PC-3 (cell line): ENCODE data around the gene FAM222A. TPM values are rescaled to one million over a fixed set of nuclear protein-coding genes. Genes with fewer than 3 reads are reported as not detected.

Experiments used
- ATAC-seq: fragments of 200-7000 bp; cut with Tn5 transposase; 2 replicates; pipeline ENCODE4 v1.9.1; 2020; ENCODE audit warnings: mild to moderate bottlenecking, moderate library complexity
- BruUV-seq: library from RNA; stranded (reverse); fragments of 400-500 nt; replicated peaks from 2 replicates; lab custom pipeline; 2021; lab: Mats Ljungman, UMichigan
- CTCF ChIA-PET: fragments of 300-600 bp; sonication (Branson Sonifier 250); formaldehyde crosslinking; loops from one replicate; lab custom pipeline; 2022; ENCODE audit warnings: antibody characterized with exemption; lab: Charles Lee
- POLR2A ChIA-PET: fragments of 300-600 bp; sonication (Branson Sonifier 250); formaldehyde crosslinking; loops from one replicate; lab custom pipeline; 2022; ENCODE audit warnings: antibody characterized with exemption; ENCODE audit not compliant: unreplicated experiment; lab: Charles Lee
- DNase-seq: peaks from one replicate; pipeline ENCODE4 v3.0.0-alpha.2; 2015
- H2AFZ ChIP-seq: fragments of 300-600 bp; sonication (generic); 2 replicates; pipeline ENCODE4 v1.6.0; 2016; ENCODE audit warnings: antibody characterized with exemption, low read length
- H3F3A ChIP-seq: fragments of 300-600 bp; sonication (generic); one replicate; pipeline ENCODE4 v1.6.0; 2017; ENCODE audit warnings: antibody characterized with exemption, low read length, control low read depth, mild to moderate bottlenecking; ENCODE audit not compliant: unreplicated experiment
- H3K27ac ChIP-seq: fragments of 300-600 bp; sonication (generic); 2 replicates; pipeline ENCODE4 v1.5.1; 2016; ENCODE audit warnings: mild to moderate bottlenecking, low read length
- H3K27me3 ChIP-seq: fragments of 300-600 bp; sonication (generic); 2 replicates; pipeline ENCODE4 v1.6.1; 2016; ENCODE audit warnings: low read length, mixed read lengths
- H3K36me3 ChIP-seq: fragments of 300-600 bp; sonication (generic); 2 replicates; pipeline ENCODE4 v1.6.1; 2016; ENCODE audit warnings: low read depth, mixed run types, low read length, mixed read lengths
- H3K4me1 ChIP-seq: fragments of 300-600 bp; sonication (generic); 2 replicates; pipeline ENCODE4 v1.5.1; 2016; ENCODE audit warnings: low read length; ENCODE audit not compliant: insufficient read depth
- H3K4me2 ChIP-seq: fragments of 300-600 bp; sonication (generic); 2 replicates; pipeline ENCODE4 v1.6.0; 2016; ENCODE audit warnings: low read length
- H3K4me3 ChIP-seq: fragments of 300-600 bp; sonication (generic); 2 replicates; pipeline ENCODE4 v1.5.1; 2016; ENCODE audit warnings: mild to moderate bottlenecking, low read length, mixed read lengths
- H3K79me2 ChIP-seq: fragments of 300-600 bp; sonication (generic); 2 replicates; pipeline ENCODE4 v1.6.1; 2017; ENCODE audit warnings: low read length, mixed read lengths
- H3K9ac ChIP-seq: fragments of 300-600 bp; sonication (generic); 2 replicates; pipeline ENCODE4 v1.6.0; 2016; ENCODE audit warnings: mild to moderate bottlenecking, low read length
- H3K9me2 ChIP-seq: fragments of 300-600 bp; sonication (generic); replicated peaks from 2 replicates; pipeline ENCODE4 v1.6.1; 2016; ENCODE audit warnings: mixed run types, low read length, mixed read lengths
- H3K9me3 ChIP-seq: fragments of 300-600 bp; sonication (generic); 2 replicates; pipeline ENCODE4 v1.6.1; 2016; ENCODE audit warnings: low read length, mixed read lengths
- H4K20me1 ChIP-seq: fragments of 300-600 bp; sonication (generic); 2 replicates; pipeline ENCODE4 v1.6.1; 2016; ENCODE audit warnings: low read length, mixed read lengths
- CTCF ChIP-seq: fragments of 300-600 bp; sonication (generic); conservative IDR thresholded peaks from 2 replicates; pipeline ENCODE4 v1.5.1; 2017; ENCODE audit warnings: antibody characterized with exemption, low read depth, mild to moderate bottlenecking, low read length
- EZH2 ChIP-seq: fragments of 300-600 bp; sonication (generic); IDR thresholded peaks from one replicate; pipeline ENCODE4 v1.6.1; 2017; ENCODE audit warnings: antibody characterized with exemption, mild to moderate bottlenecking, low read length; ENCODE audit not compliant: unreplicated experiment
- EZH2phosphoT487 ChIP-seq: fragments of 300-600 bp; sonication (generic); IDR thresholded peaks from 2 replicates; pipeline ENCODE4 v1.6.1; 2018; ENCODE audit warnings: mild to moderate bottlenecking, antibody characterized with exemption, low read length, borderline replicate concordance
- intact Hi-C: fragments of 100-400 bp; cut with micrococcal nuclease; formaldehyde crosslinking; loops from 2 replicates; pipeline ENCODE4 v1.9.0; 2023
- total RNA-seq: library from RNA; depleted of rRNA; stranded (reverse); fragments of >200 nt; gene quantifications from 2 replicates; pipeline ENCODE4 v1.2.3, GENCODE V29; 2014

Gene FAM222A
- total RNA-seq, 1 experiment from 2014 or later = 11.7 TPM

GRCh38 chr12:109744986-109745942 lies 31.6 kb downstream of the FAM222A start:
- BruUV-seq = no TSS peak
- no peaks in the 10 kb centered on the region for H3K9me2 ChIP-seq
- no peak for TF ChIP-seq EZH2phosphoT487
- no peak for TF ChIP-seq CTCF
- TF ChIP-seq EZH2 = no peak
- H3K4me2 ChIP-seq = no peak overlapping the region
- no peaks in the 10 kb centered on the region for H3F3A ChIP-seq
- H3K27me3 ChIP-seq = no peaks in the 10 kb centered on the region
- ChIA-PET POLR2A (interaction anchor here (0.7 kb wide), 1 partner anchor 156 kb away, joined by 6 read pairs; no protein-coding TSS in a partner anchor), CTCF (no interaction called here)
- no peaks in the 10 kb centered on the region for H4K20me1 ChIP-seq
- no peaks in the 10 kb centered on the region for H3K79me2 ChIP-seq
- H3K9me3 ChIP-seq = no peaks in the 10 kb centered on the region
- H3K4me3 ChIP-seq = no peak overlapping the region
- no peak overlapping the region for H3K27ac ChIP-seq
- no peak overlapping the region for H3K9ac ChIP-seq
- H3K4me1 ChIP-seq = no peaks in the 10 kb centered on the region
- ATAC-seq = no peak
- H3K36me3 ChIP-seq = no peaks in the 10 kb centered on the region
- DNase-seq = no peak
- intact Hi-C loops = no loop called here
- no peak overlapping the region for H2AFZ ChIP-seq

GRCh38 chr12:109752117-109753053 lies 38.8 kb downstream of the FAM222A start:
- Histone ChIP-seq H3K36me3 (peaks cover 7% of the 10 kb centered on the region; the same call in 1 of the 2 replicates), H3K27me3 (no peaks in the 10 kb centered on the region), H3K4me1 (no peaks in the 10 kb centered on the region), H2AFZ (no peak overlapping the region), H3K9ac (no peak overlapping the region), H3K4me2 (no peak overlapping the region), H3F3A (no peaks in the 10 kb centered on the region), H3K79me2 (no peaks in the 10 kb centered on the region), H3K9me2 (no peaks in the 10 kb centered on the region), H3K4me3 (no peak overlapping the region), H3K27ac (no peak overlapping the region), H4K20me1 (no peaks in the 10 kb centered on the region), H3K9me3 (peaks cover 13% of the 10 kb centered on the region)
- DNase-seq = no peak
- TF ChIP-seq EZH2phosphoT487 (no peak), EZH2 (no peak), CTCF (no peak)
- ChIA-PET CTCF (no interaction called here), POLR2A (no interaction called here)
- intact Hi-C loops = no loop called here
- BruUV-seq = no TSS peak
- no peak for ATAC-seq
